Mesenchymal stem cell (in vitro differentiated cells and primary cell): Measurements from ENCODE around the gene RAB7B.
A peak's percentile ranks its signal among the peaks of the same experiment; 100 is the strongest.

Experiments used
- DNase-seq: peaks from one replicate; pipeline ENCODE4 v3.0.0-alpha.2; 2013
- H2AFZ ChIP-seq: one replicate; pipeline ENCODE4 v1.6.1; 2013; ENCODE audit warnings: low read depth, mild to moderate bottlenecking, control low read depth, inconsistent platforms, low read length, moderate library complexity
- H2AK5ac ChIP-seq: 2 replicates; pipeline ENCODE4 v1.6.1; 2013; ENCODE audit warnings: low read length, moderate library complexity, mild to moderate bottlenecking, inconsistent platforms; ENCODE audit not compliant: severe bottlenecking
- H2BK120ac ChIP-seq: one replicate; pipeline ENCODE4 v1.6.1; 2013; ENCODE audit warnings: low read depth, mild to moderate bottlenecking, inconsistent platforms, low read length, moderate library complexity
- H2BK12ac ChIP-seq, 2 experiments: one replicate each; pipeline ENCODE4 v1.6.1; 2013; ENCODE audit warnings: inconsistent platforms in 2 of 2, low read length in 2 of 2, mild to moderate bottlenecking in 2 of 2, moderate library complexity in 2 of 2, control low read depth in 1 of 2
- H2BK15ac ChIP-seq: one replicate; pipeline ENCODE4 v1.6.1; 2013; ENCODE audit warnings: mild to moderate bottlenecking, low read depth, inconsistent platforms; ENCODE audit not compliant: poor library complexity, severe bottlenecking
- H2BK5ac ChIP-seq: 2 replicates; pipeline ENCODE4 v1.6.1; 2013; ENCODE audit warnings: low read depth, mild to moderate bottlenecking, low read length, control low read depth, inconsistent platforms; ENCODE audit not compliant: poor library complexity, severe bottlenecking
- H3K14ac ChIP-seq, 2 experiments: one replicate each; pipeline ENCODE4 v1.6.1; 2013; ENCODE audit warnings: inconsistent platforms in 2 of 2, low read length in 2 of 2, control low read depth in 1 of 2, mild to moderate bottlenecking in 1 of 2, moderate library complexity in 1 of 2
- H3K18ac ChIP-seq, 2 experiments: one replicate each; pipeline ENCODE4 v1.6.1; 2013; ENCODE audit warnings: inconsistent platforms in 2 of 2, low read length in 2 of 2, control low read depth in 1 of 2, low read depth in 1 of 2, mild to moderate bottlenecking in 1 of 2
- H3K23ac ChIP-seq, 2 experiments: one replicate each; pipeline ENCODE4 v1.6.1; 2013; ENCODE audit warnings: inconsistent platforms in 2 of 2, low read length in 2 of 2, mild to moderate bottlenecking in 2 of 2, moderate library complexity in 2 of 2, control low read depth in 1 of 2
- H3K27ac ChIP-seq: 2 replicates; pipeline ENCODE4 v1.5.1; 2013; ENCODE audit warnings: mild to moderate bottlenecking, moderate library complexity, low read length, control low read depth, inconsistent platforms; ENCODE audit not compliant: poor library complexity, severe bottlenecking
- H3K27me3 ChIP-seq, 2 experiments: 2 replicates each; pipeline versions ENCODE4 v1.6.1 to v1.7.0; 2013; ENCODE audit warnings: low read length in 2 of 2, mild to moderate bottlenecking in 2 of 2, moderate library complexity in 2 of 2, control low read depth in 1 of 2, inconsistent platforms in 1 of 2; ENCODE audit not compliant: control insufficient read depth in 1 of 2, insufficient read depth in 1 of 2
- H3K36me3 ChIP-seq, 2 experiments: 2 replicates each; pipeline versions ENCODE4 v1.6.1 to v1.7.0; 2013; ENCODE audit warnings: low read length in 2 of 2, control low read depth in 1 of 2, inconsistent platforms in 1 of 2, low read depth in 1 of 2, mild to moderate bottlenecking in 1 of 2; ENCODE audit not compliant: insufficient read depth in 2 of 2, control insufficient read depth in 1 of 2
- H3K4ac ChIP-seq, 2 experiments: one replicate each; pipeline ENCODE4 v1.6.1; 2013; ENCODE audit warnings: inconsistent platforms in 2 of 2, low read length in 2 of 2, mild to moderate bottlenecking in 2 of 2, moderate library complexity in 2 of 2, control low read depth in 1 of 2, low read depth in 1 of 2
- H3K4me1 ChIP-seq: 2 replicates; pipeline ENCODE4 v1.6.1; 2013; ENCODE audit warnings: low read depth, low read length, control low read depth; ENCODE audit not compliant: control insufficient read depth, insufficient read depth
- H3K4me2 ChIP-seq: 2 replicates; pipeline ENCODE4 v1.6.1; 2013; ENCODE audit warnings: low read length, mild to moderate bottlenecking, inconsistent platforms; ENCODE audit not compliant: poor library complexity, severe bottlenecking
- H3K4me3 ChIP-seq, 2 experiments: 2 replicates each; pipeline versions ENCODE4 v1.5.1 to v1.7.0; 2013; ENCODE audit warnings: low read length in 2 of 2, mild to moderate bottlenecking in 2 of 2, control low read depth in 1 of 2, low read depth in 1 of 2; ENCODE audit not compliant: insufficient read depth in 1 of 2
- H3K79me1 ChIP-seq: replicated peaks from 2 replicates; pipeline ENCODE4 v1.6.1; 2013; ENCODE audit warnings: mild to moderate bottlenecking, control low read depth, low read length, inconsistent platforms; ENCODE audit not compliant: poor library complexity, severe bottlenecking
- H3K9ac ChIP-seq: 2 replicates; pipeline ENCODE4 v1.7.0; 2013; ENCODE audit warnings: mild to moderate bottlenecking, low read length, moderate library complexity
- H3K9me3 ChIP-seq: 2 replicates; pipeline ENCODE4 v1.7.0; 2013; ENCODE audit warnings: mild to moderate bottlenecking, low read length; ENCODE audit not compliant: control insufficient read depth
- H4K8ac ChIP-seq: one replicate; pipeline ENCODE4 v1.6.1; 2013; ENCODE audit warnings: inconsistent platforms, mild to moderate bottlenecking, low read length, moderate library complexity
- H4K91ac ChIP-seq: one replicate; pipeline ENCODE4 v1.6.1; 2013; ENCODE audit warnings: mild to moderate bottlenecking, low read length, inconsistent platforms
- WGBS: methylation state at CpG from one replicate; pipeline ENCODE4 v1.1.7; 2013; ENCODE audit warnings: mixed read lengths; 5-methylcytosine and 5-hydroxymethylcytosine counted together

The RAB7B gene

DNA sequence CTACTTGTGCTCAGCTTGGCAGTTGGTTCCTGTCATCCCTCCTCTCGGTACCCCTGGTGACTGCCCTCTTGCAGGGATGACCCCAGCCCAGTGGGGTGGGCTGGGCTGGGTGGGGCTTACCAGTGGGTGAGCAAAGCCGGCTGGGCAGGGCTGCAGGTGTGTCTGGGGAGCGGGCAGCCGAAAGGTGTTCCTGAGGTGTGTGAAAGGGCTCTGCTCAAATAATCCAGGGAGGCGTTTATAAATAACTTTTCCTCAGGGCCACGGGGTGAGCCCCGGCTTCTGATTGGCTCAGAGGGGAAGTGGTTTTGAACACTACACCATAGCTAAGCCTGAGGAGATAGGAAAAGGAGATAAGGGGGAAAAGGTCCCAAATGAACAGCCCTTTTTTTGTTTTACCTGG lies 60.0 kb downstream of the RAB7B start, which contains the start of gene SLC26A9:
TSS of gene SLC26A9 (minus strand) at position 212 of the 400 bp plus-strand sequence. CDS start 7,636 bp downstream, outside the sequence.
- DNase-seq, result no peak
- H2BK120ac ChIP-seq, result no peak within 1 kb of the TSS
- H4K8ac ChIP-seq, result no peak within 1 kb of the TSS
- H3K27ac ChIP-seq, result no peak within 1 kb of the TSS
- H3K4me1 ChIP-seq, result no peaks in the 10 kb centered on the region
- no peak within 1 kb of the TSS for H3K18ac ChIP-seq
- no peak within 1 kb of the TSS for H3K23ac ChIP-seq
- H2BK15ac ChIP-seq, result no peak within 1 kb of the TSS
- no peak within 1 kb of the TSS for H3K4me3 ChIP-seq
- H4K91ac ChIP-seq, result no peak within 1 kb of the TSS
- no peak within 1 kb of the TSS for H3K4me2 ChIP-seq
- H3K9me3 ChIP-seq, result no peaks in the 10 kb centered on the region
- H2AK5ac ChIP-seq, result no peak within 1 kb of the TSS
- H3K4ac ChIP-seq, result no peak within 1 kb of the TSS
- no peaks in the 10 kb centered on the region for H3K36me3 ChIP-seq
- H2AFZ ChIP-seq, result no peak within 1 kb of the TSS
- no peak within 1 kb of the TSS for H2BK5ac ChIP-seq
- peak within 1 kb of the TSS in 1 of 2 experiments; percentile 26 for H3K14ac ChIP-seq
- H2BK12ac ChIP-seq, result no peak within 1 kb of the TSS
- WGBS, result 76% methylated on average over 7 of the region's 7 CpGs
- H3K79me1 ChIP-seq, result no peaks in the 10 kb centered on the region
- H3K27me3 ChIP-seq, result peaks cover 82 to 84% of the 10 kb centered on the region in 2 experiments
- H3K9ac ChIP-seq, result no peak within 1 kb of the TSS

DNA sequence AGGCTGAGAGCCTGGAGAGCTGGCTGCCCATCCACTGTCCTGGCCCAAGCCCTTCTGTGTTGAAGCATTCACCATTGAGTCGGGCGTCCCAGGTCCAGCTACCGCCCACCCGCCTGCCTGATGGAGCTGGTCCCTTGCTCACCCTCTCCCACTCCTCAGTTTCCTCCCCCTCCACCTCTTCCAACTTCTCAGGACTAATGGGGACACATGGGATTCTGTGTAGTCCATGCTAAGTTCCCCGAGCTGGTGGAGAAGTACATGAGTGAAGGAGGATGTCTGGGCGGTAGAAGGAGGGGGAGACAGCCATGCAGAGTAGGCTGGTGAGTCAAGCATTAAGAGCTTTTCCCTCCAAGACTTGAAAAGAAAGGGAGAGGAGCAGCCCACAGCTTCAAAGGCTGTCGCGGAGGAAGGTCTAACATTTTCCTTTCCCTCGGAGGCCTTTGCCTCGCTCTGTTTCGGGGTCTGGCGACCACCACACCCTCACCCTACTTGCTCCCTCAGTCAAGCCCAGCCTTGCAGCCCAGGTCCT lies 60.5 kb downstream of the RAB7B start:
- no peak for DNase-seq
- Histone ChIP-seq H3K9ac (no peak overlapping the region), H3K14ac (peak overlapping the region in 1 of 2 experiments; percentile 26), H2BK12ac (no peak overlapping the region), H2BK120ac (no peak overlapping the region), H3K4me2 (no peak overlapping the region), H3K4me1 (no peaks in the 10 kb centered on the region), H3K9me3 (no peaks in the 10 kb centered on the region), H2BK15ac (no peak overlapping the region), H3K36me3 (no peaks in the 10 kb centered on the region), H4K91ac (no peak overlapping the region), H3K4ac (no peak overlapping the region), H3K23ac (no peak overlapping the region), H2AFZ (no peak overlapping the region), H3K79me1 (no peaks in the 10 kb centered on the region), H3K4me3 (no peak overlapping the region), H2BK5ac (no peak overlapping the region), H3K18ac (no peak overlapping the region), H4K8ac (no peak overlapping the region), H2AK5ac (no peak overlapping the region), H3K27ac (no peak overlapping the region), H3K27me3 (peaks cover 79 to 82% of the 10 kb centered on the region in 2 experiments)
- WGBS, result 81% methylated on average over 12 of the region's 12 CpGs

DNA sequence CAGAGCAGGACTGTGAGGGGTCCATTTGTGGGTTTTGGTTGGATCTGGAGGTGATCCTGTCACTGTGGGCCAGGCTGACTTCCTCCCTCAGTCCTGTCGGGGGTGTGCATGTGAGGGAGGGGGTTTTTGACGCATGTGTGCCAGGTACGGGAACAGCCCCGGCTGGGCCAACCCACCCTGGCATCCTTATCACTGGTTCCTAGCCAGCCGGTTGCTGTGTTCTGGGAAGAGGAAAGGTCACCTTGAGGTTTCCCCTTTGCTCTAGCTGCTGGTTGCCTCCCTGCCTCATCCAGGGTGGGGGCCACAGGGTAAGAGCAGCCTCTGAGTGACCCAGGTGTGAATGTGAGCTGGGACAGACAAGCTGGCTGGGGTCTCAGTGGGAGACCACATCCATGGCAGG lies 62.5 kb downstream of the RAB7B start:
- no peak overlapping the region for H3K27ac ChIP-seq
- no peak overlapping the region for H2AK5ac ChIP-seq
- no peaks in the 10 kb centered on the region for H3K79me1 ChIP-seq
- 76% methylated on average over 5 of the region's 5 CpGs for WGBS
- no peak overlapping the region for H2AFZ ChIP-seq
- peak overlapping the region in 1 of 2 experiments; percentile 19 for H3K14ac ChIP-seq
- peaks cover 59 to 62% of the 10 kb centered on the region in 2 experiments for H3K27me3 ChIP-seq
- no peak overlapping the region for H2BK12ac ChIP-seq
- H4K91ac ChIP-seq, result no peak overlapping the region
- H3K36me3 ChIP-seq, result no peaks in the 10 kb centered on the region
- DNase-seq, result no peak
- no peak overlapping the region for H2BK5ac ChIP-seq
- H3K4me1 ChIP-seq, result peaks cover 5% of the 10 kb centered on the region
- H3K4ac ChIP-seq, result no peak overlapping the region
- H3K4me3 ChIP-seq, result no peak overlapping the region
- no peaks in the 10 kb centered on the region for H3K9me3 ChIP-seq
- no peak overlapping the region for H2BK120ac ChIP-seq
- H3K18ac ChIP-seq, result no peak overlapping the region
- H2BK15ac ChIP-seq, result no peak overlapping the region
- no peak overlapping the region for H3K9ac ChIP-seq
- H4K8ac ChIP-seq, result no peak overlapping the region
- no peak overlapping the region for H3K4me2 ChIP-seq
- H3K23ac ChIP-seq, result no peak overlapping the region

DNA sequence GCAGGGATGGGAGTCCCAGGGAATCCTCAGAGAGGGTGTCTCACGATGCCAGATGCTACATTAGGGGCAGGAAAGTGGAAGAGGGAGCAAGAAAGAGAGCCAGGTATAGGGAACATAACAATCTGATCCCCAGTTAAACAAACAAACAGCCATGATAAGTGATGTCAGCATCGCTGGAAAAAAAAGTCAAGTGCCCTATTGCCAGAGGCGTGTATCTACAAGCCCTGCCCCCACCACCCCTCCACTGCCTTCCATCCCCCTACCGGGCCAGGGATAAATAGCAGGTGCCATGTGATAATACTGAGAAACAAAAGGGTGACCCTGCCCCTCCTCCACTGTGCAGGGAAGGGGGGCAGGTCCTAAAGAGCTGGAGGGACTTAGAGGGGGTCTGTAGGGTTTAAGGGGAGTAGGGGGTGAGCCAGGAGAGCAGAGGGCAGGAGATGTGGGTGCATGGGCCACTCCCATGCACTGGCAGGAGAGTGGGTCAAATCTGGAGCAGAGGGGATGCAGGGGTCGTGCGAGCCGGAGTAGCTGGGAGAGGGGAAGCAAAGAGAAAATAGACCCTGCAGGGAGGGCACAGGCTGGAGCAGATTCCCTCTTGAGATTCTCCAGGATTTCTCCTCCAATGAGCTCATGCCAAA lies 63.4 kb downstream of the RAB7B start:
- WGBS, result 42% methylated on average over 4 of the region's 7 CpGs

More for the DNA sequence above, 63.4 kb downstream of the RAB7B start:
- H3K27ac ChIP-seq, result no peak overlapping the region
- no peak overlapping the region for H4K8ac ChIP-seq
- no peak overlapping the region for H3K14ac ChIP-seq
- no peak overlapping the region for H3K9ac ChIP-seq
- peaks cover 5% of the 10 kb centered on the region for H3K4me1 ChIP-seq
- H3K4me3 ChIP-seq, result no peak overlapping the region
- no peaks in the 10 kb centered on the region for H3K36me3 ChIP-seq
- H2BK5ac ChIP-seq, result no peak overlapping the region
- H3K4ac ChIP-seq, result no peak overlapping the region
- peaks cover 51 to 53% of the 10 kb centered on the region in 2 experiments for H3K27me3 ChIP-seq
- no peak overlapping the region for H3K4me2 ChIP-seq
- H3K79me1 ChIP-seq, result no peaks in the 10 kb centered on the region
- no peak overlapping the region for H4K91ac ChIP-seq
- no peak overlapping the region for H3K23ac ChIP-seq
- H3K9me3 ChIP-seq, result no peaks in the 10 kb centered on the region
- no peak overlapping the region for H2BK120ac ChIP-seq
- no peak for DNase-seq
- H2AFZ ChIP-seq, result no peak overlapping the region
- no peak overlapping the region for H2BK15ac ChIP-seq
- H2BK12ac ChIP-seq, result no peak overlapping the region
- no peak overlapping the region for H3K18ac ChIP-seq
- no peak overlapping the region for H2AK5ac ChIP-seq
